HG03565 (cell line): ENCODE data around the gene CSNK1E.

ENCODE experiments used
- ATAC-seq: cut with Tn5 transposase; IDR thresholded peaks from one replicate; pipeline ENCODE4 v1.9.1; 2021; ENCODE audit warnings: mild to moderate bottlenecking, moderate library complexity; ENCODE audit not compliant: unreplicated experiment

The CSNK1E gene

GRCh38 chr22:38308791-38309498 lies 8.3 kb downstream of the CSNK1E start:
- ATAC-seq = no peak

- ATAC-seq = peak; percentile 53
Observed at GRCh38 chr22:38305471-38306448, 11.5 kb downstream of the CSNK1E start.

GRCh38 chr22:38304526-38304925 lies 12.7 kb downstream of the CSNK1E start:
- ATAC-seq = no peak

DNA sequence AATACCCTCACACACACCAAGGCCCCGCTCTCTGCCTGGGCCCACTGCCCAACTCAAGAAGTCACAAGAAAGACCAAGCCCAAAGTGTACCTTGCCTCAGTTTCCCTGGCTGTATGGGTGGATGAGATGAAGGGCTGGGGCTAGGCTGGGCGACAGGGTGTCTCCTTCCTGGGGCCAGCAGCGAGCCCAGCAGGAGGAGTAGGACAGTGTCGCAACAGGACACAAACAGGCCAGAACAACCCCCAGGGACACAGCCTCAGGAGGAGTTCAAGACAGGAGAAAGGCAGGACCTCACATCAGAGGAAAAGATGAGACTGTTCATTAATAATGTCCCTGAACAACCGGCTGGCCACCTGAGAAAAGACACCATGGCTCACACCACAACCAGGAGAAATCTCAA lies 13.3 kb downstream of the CSNK1E start:
- ATAC-seq = no peak

GRCh38 chr22:38302906-38303305 lies 14.3 kb downstream of the CSNK1E start:
- ATAC-seq = no peak

- no peak for ATAC-seq
Observed at GRCh38 chr22:38300946-38301345, 16.3 kb downstream of the CSNK1E start.

DNA sequence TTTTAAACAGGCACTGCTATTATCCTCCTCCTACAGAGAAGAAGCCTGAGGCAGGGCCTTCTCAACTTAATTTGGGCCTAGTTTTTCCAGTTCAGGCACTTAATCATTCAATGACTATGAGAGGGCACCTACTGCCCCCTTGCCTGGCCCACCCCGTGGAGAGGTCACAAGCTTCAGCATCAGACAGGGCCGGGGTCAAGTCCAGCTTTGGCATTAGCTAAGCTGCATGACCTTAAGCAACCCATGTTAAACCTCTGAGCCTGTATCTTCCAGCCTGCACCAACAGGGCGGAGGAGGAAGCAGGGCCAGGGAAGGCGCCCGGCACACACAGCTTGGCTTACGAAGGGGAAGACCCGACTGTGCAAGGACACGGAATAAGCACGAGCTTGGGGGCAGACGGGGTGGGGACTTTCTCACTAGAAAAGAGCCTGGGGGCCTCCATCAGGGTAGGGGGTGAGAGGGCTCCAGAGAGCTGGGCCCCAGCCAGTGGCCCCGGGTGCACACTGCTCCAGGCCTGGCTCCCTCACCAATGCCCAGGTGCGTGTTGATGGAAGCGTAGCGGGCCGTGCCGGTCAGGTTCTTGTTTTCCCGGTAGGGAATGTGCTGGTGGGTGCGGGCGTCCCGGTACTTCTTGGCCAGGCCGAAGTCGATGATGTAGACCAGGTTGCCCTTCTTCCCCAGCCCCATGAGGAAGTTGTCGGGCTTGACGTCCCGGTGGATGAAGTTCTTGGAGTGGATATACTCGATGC lies 16.9 kb downstream of the CSNK1E start:
- ATAC-seq = no peak

- no peak for ATAC-seq
Observed at GRCh38 chr22:38299770-38300102, 17.5 kb downstream of the CSNK1E start.

DNA sequence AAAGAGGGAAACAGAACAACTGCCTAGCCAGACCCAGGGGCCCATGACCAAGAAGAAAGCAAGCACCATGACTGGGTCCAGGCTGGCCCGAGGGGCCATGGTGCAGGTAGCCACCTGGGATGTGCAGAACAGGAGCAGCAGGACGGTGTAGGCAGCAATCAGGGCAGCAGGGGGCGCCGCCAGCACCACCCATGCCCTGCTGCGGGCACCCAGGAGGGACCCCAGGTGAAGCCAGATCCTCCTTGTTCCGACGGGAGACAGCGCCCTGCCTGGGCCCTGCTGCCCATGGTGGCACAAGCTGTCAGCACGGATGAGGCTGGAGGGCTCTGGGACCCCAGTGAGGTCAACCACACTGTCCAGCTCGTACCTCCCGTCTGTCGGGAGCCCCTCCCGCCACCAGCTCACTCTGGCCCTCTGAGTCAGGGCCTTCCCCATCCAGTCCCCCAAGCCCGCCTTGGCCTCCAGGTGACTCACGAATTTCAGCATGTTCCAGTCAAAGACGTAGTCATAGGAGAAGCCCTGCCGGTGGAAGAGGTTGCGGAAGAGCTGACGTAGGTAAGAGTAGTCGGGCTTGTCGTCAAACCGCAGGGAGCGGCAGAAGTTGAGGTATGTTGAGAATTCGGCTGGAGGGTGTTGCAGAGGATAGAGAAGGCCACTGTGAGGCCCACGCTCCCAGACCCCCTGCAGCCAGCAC lies 18.8 kb downstream of the CSNK1E start:
- no peak for ATAC-seq

DNA sequence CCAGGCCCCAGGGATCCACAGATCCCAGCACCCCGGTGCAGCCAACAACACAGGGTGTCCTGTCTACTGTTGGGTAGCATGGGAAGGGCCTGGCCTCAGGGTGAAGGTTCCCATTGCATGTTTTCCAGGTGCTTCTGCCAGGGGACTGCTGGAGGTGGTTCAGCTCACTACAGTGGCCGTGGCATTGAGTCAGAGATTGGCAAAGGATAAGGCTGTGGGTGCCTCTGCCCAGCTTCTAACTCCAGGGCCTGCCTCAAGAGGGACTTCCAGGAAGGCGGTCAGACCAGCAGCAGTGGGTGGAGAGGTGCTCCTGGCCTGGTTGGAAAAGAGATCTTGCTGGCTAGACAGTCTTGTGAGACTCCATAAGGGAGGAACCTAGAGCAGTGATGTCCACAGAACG lies 20.9 kb downstream of the CSNK1E start:
- ATAC-seq = no peak

GRCh38 chr22:38295863-38296262 lies 21.4 kb downstream of the CSNK1E start:
- no peak for ATAC-seq

- no peak for ATAC-seq
Observed at GRCh38 chr22:38295339-38295738, 21.9 kb downstream of the CSNK1E start.

- no peak for ATAC-seq
Observed at GRCh38 chr22:38294193-38294592, 23.0 kb downstream of the CSNK1E start.

- ATAC-seq = no peak
Observed at GRCh38 chr22:38292694-38293093, 24.5 kb downstream of the CSNK1E start.

GRCh38 chr22:38291201-38291777 lies 25.9 kb downstream of the CSNK1E start:
- no peak for ATAC-seq

- ATAC-seq = no peak
Observed at GRCh38 chr22:38290347-38290746, 26.9 kb downstream of the CSNK1E start.

GRCh38 chr22:38289583-38290082 lies 27.6 kb downstream of the CSNK1E start:
- no peak for ATAC-seq

- ATAC-seq = no peak
Observed at GRCh38 chr22:38286915-38287669, 30.1 kb downstream of the CSNK1E start.

- ATAC-seq = no peak
Observed at GRCh38 chr22:38285018-38285417, 32.2 kb downstream of the CSNK1E start.

- no peak for ATAC-seq
Observed at GRCh38 chr22:38284042-38284402, 33.2 kb downstream of the CSNK1E start.
